Lower leg skin (tissue), 3 donors: Measurements from ENCODE around the gene FN1.

ENCODE experiments used
- POLR2A ChIP-seq, 2 donors: fragments of 450-650 bp; IDR thresholded peaks; one replicate each; pipeline ENCODE4 v1.6.1; 2016 to 2017; ENCODE audit warnings: antibody characterized with exemption in 2 of 2, mild to moderate bottlenecking in 1 of 2, moderate library complexity in 1 of 2
- TF ChIP-seq, protein P1 (sequence below), 3 donors: fragments of 450-650 bp; IDR thresholded peaks; one replicate each; pipeline ENCODE4 v1.5.1; 2016; ENCODE audit warnings: antibody characterized with exemption in 3 of 3, mild to moderate bottlenecking in 3 of 3, moderate library complexity in 2 of 3

DNA sequence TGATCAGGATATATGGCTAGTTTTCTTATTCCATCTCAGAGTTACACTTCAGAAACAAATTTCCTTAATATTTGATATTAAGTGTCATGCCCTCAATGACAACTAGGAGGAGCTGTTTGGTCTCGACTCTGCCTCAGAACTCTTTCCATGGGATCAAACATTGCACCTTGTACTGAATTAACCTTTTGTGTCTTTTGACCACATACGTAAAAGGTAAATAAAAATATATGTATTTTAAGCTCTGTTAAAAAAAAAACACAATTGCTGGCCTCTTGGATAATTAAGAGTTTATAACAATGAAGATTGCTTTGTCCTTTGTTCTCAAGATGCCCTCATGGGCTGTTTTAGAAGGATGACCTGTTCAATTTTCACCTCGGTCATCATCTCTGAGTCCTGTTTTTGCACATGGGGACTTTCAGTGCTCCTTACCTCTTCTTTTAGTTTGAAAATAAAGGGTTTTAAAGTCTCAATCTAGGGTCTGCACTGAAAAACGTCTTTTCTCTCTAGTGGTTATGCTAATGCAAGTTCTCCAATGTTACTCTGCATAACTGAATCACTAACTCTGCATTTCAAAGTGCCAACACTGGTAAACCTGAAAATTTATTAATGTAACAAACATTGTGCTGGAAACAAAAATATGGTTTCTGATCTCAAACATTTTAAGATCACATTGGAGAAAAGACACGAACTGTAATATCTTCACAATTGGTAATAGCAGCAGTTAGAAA lies 18.8 kb upstream of the FN1 start:
- TF ChIP-seq, protein P1, sequence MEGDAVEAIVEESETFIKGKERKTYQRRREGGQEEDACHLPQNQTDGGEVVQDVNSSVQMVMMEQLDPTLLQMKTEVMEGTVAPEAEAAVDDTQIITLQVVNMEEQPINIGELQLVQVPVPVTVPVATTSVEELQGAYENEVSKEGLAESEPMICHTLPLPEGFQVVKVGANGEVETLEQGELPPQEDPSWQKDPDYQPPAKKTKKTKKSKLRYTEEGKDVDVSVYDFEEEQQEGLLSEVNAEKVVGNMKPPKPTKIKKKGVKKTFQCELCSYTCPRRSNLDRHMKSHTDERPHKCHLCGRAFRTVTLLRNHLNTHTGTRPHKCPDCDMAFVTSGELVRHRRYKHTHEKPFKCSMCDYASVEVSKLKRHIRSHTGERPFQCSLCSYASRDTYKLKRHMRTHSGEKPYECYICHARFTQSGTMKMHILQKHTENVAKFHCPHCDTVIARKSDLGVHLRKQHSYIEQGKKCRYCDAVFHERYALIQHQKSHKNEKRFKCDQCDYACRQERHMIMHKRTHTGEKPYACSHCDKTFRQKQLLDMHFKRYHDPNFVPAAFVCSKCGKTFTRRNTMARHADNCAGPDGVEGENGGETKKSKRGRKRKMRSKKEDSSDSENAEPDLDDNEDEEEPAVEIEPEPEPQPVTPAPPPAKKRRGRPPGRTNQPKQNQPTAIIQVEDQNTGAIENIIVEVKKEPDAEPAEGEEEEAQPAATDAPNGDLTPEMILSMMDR (IDR thresholded peaks at IDR 0.05) = no peak
- TF ChIP-seq POLR2A (IDR thresholded peaks at IDR 0.05) = no peak
